ENCODE data around the gene C12orf42. TPM values are rescaled to one million over a fixed set of nuclear protein-coding genes. Genes with fewer than 3 reads are reported as not detected.

C12orf42 gene
- total RNA-seq, 1 experiment from 2014 or later: not detected

GRCh38 chr12:103313894-103314293, 181.9 kb downstream of the C12orf42 start:
- H3K27ac Mint-ChIP-seq: no peak overlapping the region; a peak in 1 of 7 replicates
- Histone ChIP-seq H3T11ph (ENCODE audit: low read length) (no peak overlapping the region), H2BK20ac (ENCODE audit: low read depth, low read length, poor library complexity, severe bottlenecking) (no peak overlapping the region)

More at GRCh38 chr12:103313894-103314293, 181.9 kb downstream of the C12orf42 start:
- Histone ChIP-seq H2BK15ac (ENCODE audit: low read depth, low read length) (no peak overlapping the region), H4K20me1 (ENCODE audit: control insufficient read depth, insufficient read depth, insufficient read length) (no peaks in the 10 kb centered on the region), H2BK5ac (ENCODE audit: insufficient read length, low read length) (no peak overlapping the region), H3K23me2 (ENCODE audit: insufficient read length, low read depth, low read length, poor library complexity, severe bottlenecking) (no peaks in the 10 kb centered on the region), H3K4me2 (ENCODE audit: insufficient read depth, insufficient read length, low read length) (no peak overlapping the region), H4K8ac (replicated peaks; ENCODE audit: insufficient read length, low read depth, low read length) (no peak overlapping the region), H3K14ac (ENCODE audit: insufficient read depth, low read length) (no peak overlapping the region), H2AFZ (ENCODE audit: low read length) (no peak overlapping the region), H3K27ac (ENCODE audit: insufficient read length, low read depth, low read length) (no peak overlapping the region), H3K79me1 (ENCODE audit: insufficient read depth, low read depth, low read length, poor library complexity, severe bottlenecking) (no peaks in the 10 kb centered on the region), H3K56ac (ENCODE audit: insufficient read length, low read depth, low read length) (no peak overlapping the region), H3K9me3 (ENCODE audit: control insufficient read depth, low read depth, low read length) (no peaks in the 10 kb centered on the region), H3K23ac (ENCODE audit: insufficient read length, low read depth, low read length) (no peak overlapping the region), H2AK5ac (ENCODE audit: insufficient read length, low read length) (no peak overlapping the region), H2BK12ac (ENCODE audit: insufficient read length, low read depth, low read length) (no peak overlapping the region), H3K9ac (ENCODE audit: extremely low read depth, insufficient read length, low read length) (no peak overlapping the region), H3K27me3 (ENCODE audit: insufficient read depth, low read length) (no peaks in the 10 kb centered on the region), H3K18ac (ENCODE audit: insufficient read length, low read depth, low read length) (no peak overlapping the region), H2BK120ac (ENCODE audit: low read depth, low read length, poor library complexity, severe bottlenecking) (no peak overlapping the region), H3K79me2 (ENCODE audit: insufficient read depth, low read length) (no peaks in the 10 kb centered on the region), H3K4ac (ENCODE audit: low read depth, low read length) (no peak overlapping the region), H3K4me1 (ENCODE audit: insufficient read depth, low read length) (no peaks in the 10 kb centered on the region), H4K91ac (ENCODE audit: insufficient read length, low read depth, low read length) (no peak overlapping the region), H4K5ac (ENCODE audit: insufficient read length, low read depth, low read length) (no peak overlapping the region)
- no peaks in the 10 kb centered on the region for H3K36me3 Mint-ChIP-seq (ENCODE audit: insufficient read depth in 1 of 3, low read depth in 3 of 3)
- DNase-seq: no peak
- WGBS (ENCODE audit: extremely low coverage, insufficient read length, low lambda C conversion rate): no CpG with 5 or more reads among the region's 1 CpG
- no peaks in the 10 kb centered on the region; the same call in 1 of the 2 replicates for H3K27me3 Mint-ChIP-seq (ENCODE audit: low read depth)
- peaks cover 0 to 2% of the 10 kb centered on the region in 2 experiments; a peak in 1 of 5 replicates for H3K9me3 Mint-ChIP-seq
- H3K4me1 Mint-ChIP-seq: no peaks in the 10 kb centered on the region
- no peak for TF ChIP-seq CTCF (conservative IDR thresholded peaks at IDR 0.05)
- no peak overlapping the region for H3K4me3 Mint-ChIP-seq
